HG03135 (cell line): ENCODE measurements around the gene RNF11.
A peak's percentile ranks its signal among the peaks of the same experiment; 100 is the strongest.

Source experiments
- ATAC-seq: cut with Tn5 transposase; IDR thresholded peaks from one replicate; pipeline ENCODE4 v1.9.1; 2021; ENCODE audit warnings: mild to moderate bottlenecking, moderate library complexity; ENCODE audit not compliant: unreplicated experiment

RNF11 gene

GRCh38 chr1:51263147-51263877 lies 27.2 kb downstream of the RNF11 start:
- no peak for ATAC-seq

- ATAC-seq: no peak
Measured at GRCh38 chr1:51264451-51264850, 28.4 kb downstream of the RNF11 start.

- ATAC-seq: no peak
Measured at GRCh38 chr1:51265618-51266017, 29.5 kb downstream of the RNF11 start.

- ATAC-seq: no peak
Measured at GRCh38 chr1:51266181-51266580, 30.1 kb downstream of the RNF11 start.

GRCh38 chr1:51266791-51267190 lies 30.7 kb downstream of the RNF11 start:
- ATAC-seq: no peak

- peak; percentile 26 for ATAC-seq
Measured at GRCh38 chr1:51268634-51269033, 32.6 kb downstream of the RNF11 start.

- no peak for ATAC-seq
Measured at GRCh38 chr1:51270751-51271150, 34.7 kb downstream of the RNF11 start.

- ATAC-seq: no peak
Measured at GRCh38 chr1:51272916-51273315, 36.8 kb downstream of the RNF11 start.

GRCh38 chr1:51274676-51275075 lies 38.6 kb downstream of the RNF11 start:
- no peak for ATAC-seq

- ATAC-seq: no peak
Measured at GRCh38 chr1:51276286-51276685, 40.2 kb downstream of the RNF11 start.

- no peak for ATAC-seq
Measured at GRCh38 chr1:51280321-51280978, 44.4 kb downstream of the RNF11 start.

GRCh38 chr1:51281807-51282206 lies 45.7 kb downstream of the RNF11 start:
- ATAC-seq: no peak

GRCh38 chr1:51282605-51283004 lies 46.5 kb downstream of the RNF11 start:
- no peak for ATAC-seq

GRCh38 chr1:51283979-51284378 lies 47.9 kb downstream of the RNF11 start:
- ATAC-seq: no peak

GRCh38 chr1:51284487-51284954 lies 48.4 kb downstream of the RNF11 start:
- peak; percentile 56 for ATAC-seq

- ATAC-seq: peak; percentile 86
Measured at GRCh38 chr1:51285055-51285454, 49.0 kb downstream of the RNF11 start.

- ATAC-seq: no peak
Measured at GRCh38 chr1:51287966-51288365, 51.9 kb downstream of the RNF11 start.

- ATAC-seq: no peak
Measured at GRCh38 chr1:51288578-51288977, 52.5 kb downstream of the RNF11 start.

- ATAC-seq: no peak
Measured at GRCh38 chr1:51289676-51290488, 53.8 kb downstream of the RNF11 start.

- no peak for ATAC-seq
Measured at GRCh38 chr1:51290489-51290847, 54.4 kb downstream of the RNF11 start.

GRCh38 chr1:51293898-51294515 lies 57.9 kb downstream of the RNF11 start:
- ATAC-seq: no peak
